GM21576 (cell line): ENCODE measurements around the gene PHC2.
A peak's percentile ranks its signal among the peaks of the same experiment; 100 is the strongest.

Experiments
- ATAC-seq: cut with Tn5 transposase; IDR thresholded peaks from one replicate; pipeline ENCODE4 v1.9.1; 2021; ENCODE audit warnings: mild to moderate bottlenecking, moderate library complexity; ENCODE audit not compliant: unreplicated experiment

The PHC2 gene

GRCh38 chr1:33353531-33353930 lies 77.4 kb downstream of the PHC2 start:
- no peak for ATAC-seq

GRCh38 chr1:33351281-33351660 lies 79.6 kb downstream of the PHC2 start:
- ATAC-seq, result no peak

- no peak for ATAC-seq
Measured at GRCh38 chr1:33350611-33351280, 80.1 kb downstream of the PHC2 start.

GRCh38 chr1:33349778-33350610 lies 80.9 kb downstream of the PHC2 start:
- peak; percentile 56 for ATAC-seq

- peak; percentile 37 for ATAC-seq
Measured at GRCh38 chr1:33349081-33349759, 81.7 kb downstream of the PHC2 start.

GRCh38 chr1:33348676-33349080 lies 82.2 kb downstream of the PHC2 start:
- no peak for ATAC-seq

- no peak for ATAC-seq
Measured at GRCh38 chr1:33348194-33348593, 82.7 kb downstream of the PHC2 start.

- no peak for ATAC-seq
Measured at GRCh38 chr1:33347650-33347992, 83.3 kb downstream of the PHC2 start.

GRCh38 chr1:33346927-33347649 lies 83.8 kb downstream of the PHC2 start:
- no peak for ATAC-seq

- no peak for ATAC-seq
Measured at GRCh38 chr1:33346533-33346926, 84.4 kb downstream of the PHC2 start.

GRCh38 chr1:33344896-33345560 lies 85.9 kb downstream of the PHC2 start:
- no peak for ATAC-seq

- no peak for ATAC-seq
Measured at GRCh38 chr1:33343539-33343938, 87.4 kb downstream of the PHC2 start.

GRCh38 chr1:33342041-33342723 lies 88.7 kb downstream of the PHC2 start:
- no peak for ATAC-seq

- no peak for ATAC-seq
Measured at GRCh38 chr1:33341190-33341589, 89.7 kb downstream of the PHC2 start.

GRCh38 chr1:33339413-33339812 lies 91.5 kb downstream of the PHC2 start:
- no peak for ATAC-seq

GRCh38 chr1:33338440-33339211 lies 92.3 kb downstream of the PHC2 start:
- ATAC-seq, result no peak

- no peak for ATAC-seq
Measured at GRCh38 chr1:33338048-33338439, 92.9 kb downstream of the PHC2 start.

- ATAC-seq, result no peak
Measured at GRCh38 chr1:33337441-33337840, 93.5 kb downstream of the PHC2 start.

- no peak for ATAC-seq
Measured at GRCh38 chr1:33336580-33336979, 94.3 kb downstream of the PHC2 start.
